ENCODE data around the gene APC.
"Not testable (repeated sequence)": the region's sequence is repeated elsewhere in the genome, so short reads cannot be mapped to it uniquely, and the experiment has no call there.

APC gene

DNA sequence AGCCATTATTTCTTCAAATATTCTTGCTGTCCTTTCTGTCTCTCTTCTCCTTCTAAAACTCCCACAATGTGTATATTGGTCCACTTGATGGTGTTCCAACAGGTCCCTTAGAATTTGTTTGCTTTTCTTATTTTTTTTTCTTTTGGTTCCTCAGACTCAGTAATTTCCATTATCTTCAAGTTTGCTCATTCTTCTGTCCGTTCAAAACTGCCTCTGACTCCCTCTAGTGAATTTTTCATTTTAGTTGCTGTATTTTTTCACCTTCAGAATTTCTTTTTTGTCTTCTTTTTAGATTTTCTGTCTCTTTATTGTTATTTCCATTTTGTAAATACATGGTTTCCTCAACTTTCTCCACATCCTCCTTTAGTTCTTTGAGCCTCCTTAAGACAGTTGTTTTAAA lies 117.0 kb downstream of the APC start:
- H3K4me3 ChIP-seq (ENCODE audit: low read length) = no peak overlapping the region
- no peak overlapping the region for H3K9ac ChIP-seq (ENCODE audit: low read depth, low read length)
- no peaks in the 10 kb centered on the region for H3K4me1 ChIP-seq (ENCODE audit: insufficient read depth, low read length)
- 83% methylated on average over 1 of the region's 1 CpG for WGBS
- no peak overlapping the region for H3K27ac ChIP-seq (ENCODE audit: low read depth, low read length)
- H3K9me3 ChIP-seq (ENCODE audit: insufficient read depth, low read depth, low read length) = no peaks in the 10 kb centered on the region
- peaks cover 22% of the 10 kb centered on the region; the same call in 1 of the 2 replicates for H3K27me3 ChIP-seq (ENCODE audit: insufficient read depth, low read length)
- no peaks in the 10 kb centered on the region for H3K36me3 ChIP-seq (ENCODE audit: insufficient read depth, low read length)

DNA sequence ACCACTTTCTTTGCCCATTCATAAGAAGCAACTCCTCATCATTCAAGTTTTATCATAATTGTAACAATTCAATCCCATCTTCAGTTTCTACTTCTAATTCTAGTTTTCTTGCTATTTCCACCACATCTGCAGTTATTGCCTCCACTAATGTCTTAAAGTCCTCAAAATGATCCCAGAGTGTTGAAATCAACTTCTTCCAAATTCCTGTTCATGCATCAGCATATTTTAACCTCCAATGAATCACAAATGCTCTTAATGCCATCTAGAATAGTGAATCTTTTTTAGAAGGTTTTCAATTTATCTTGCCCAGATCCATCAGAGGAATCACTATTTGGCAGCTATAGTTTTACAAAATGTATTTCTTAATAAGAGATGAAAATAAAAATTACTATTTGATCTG lies 120.2 kb downstream of the APC start:
- no peak overlapping the region for H3K27ac ChIP-seq (ENCODE audit: low read depth, low read length)
- no peak overlapping the region for H3K4me3 ChIP-seq (ENCODE audit: low read length)
- no peak overlapping the region for H3K9ac ChIP-seq (ENCODE audit: low read depth, low read length)
- H3K9me3 ChIP-seq (ENCODE audit: insufficient read depth, low read depth, low read length) = no peaks in the 10 kb centered on the region
- H3K27me3 ChIP-seq (ENCODE audit: insufficient read depth, low read length) = peaks cover 22% of the 10 kb centered on the region; the same call in 1 of the 2 replicates
- H3K36me3 ChIP-seq (ENCODE audit: insufficient read depth, low read length) = peaks cover 4% of the 10 kb centered on the region
- H3K4me1 ChIP-seq (ENCODE audit: insufficient read depth, low read length) = peaks cover 6% of the 10 kb centered on the region

DNA sequence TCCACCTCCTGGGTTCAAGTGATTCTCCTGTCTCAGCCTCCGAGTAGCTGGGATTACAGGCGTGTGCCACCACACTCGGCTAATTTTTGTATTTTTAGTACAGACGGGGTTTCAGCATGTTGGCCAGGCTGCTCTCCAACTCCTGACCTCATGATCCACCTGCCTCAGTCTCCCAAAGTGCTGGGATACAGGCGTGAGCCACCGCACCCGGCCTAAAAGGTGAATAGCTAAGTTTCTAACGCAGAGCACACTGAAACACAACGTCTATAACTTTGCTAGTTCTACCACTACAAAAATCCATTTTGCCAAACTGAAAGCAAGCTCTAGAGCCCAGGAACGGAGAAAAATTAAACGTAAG lies 122.9 kb downstream of the APC start:
- Histone ChIP-seq H3K9ac (ENCODE audit: low read depth, low read length) (peak overlapping the region; percentile 95), H3K4me3 (ENCODE audit: low read length) (peak overlapping the region; percentile 90), H3K36me3 (ENCODE audit: insufficient read depth, low read length) (peaks cover 31% of the 10 kb centered on the region), H3K27ac (ENCODE audit: low read depth, low read length) (peak overlapping the region; percentile 48; the same call in 1 of the 2 replicates), H3K27me3 (ENCODE audit: insufficient read depth, low read length) (peaks cover 21% of the 10 kb centered on the region; the same call in 1 of the 2 replicates)
- H3K9me3 ChIP-seq (ENCODE audit: insufficient read depth, low read depth, low read length); H3K4me1 ChIP-seq (ENCODE audit: insufficient read depth, low read length): not testable (repeated sequence)
- 90% methylated on average over 11 of the region's 11 CpGs for WGBS

DNA sequence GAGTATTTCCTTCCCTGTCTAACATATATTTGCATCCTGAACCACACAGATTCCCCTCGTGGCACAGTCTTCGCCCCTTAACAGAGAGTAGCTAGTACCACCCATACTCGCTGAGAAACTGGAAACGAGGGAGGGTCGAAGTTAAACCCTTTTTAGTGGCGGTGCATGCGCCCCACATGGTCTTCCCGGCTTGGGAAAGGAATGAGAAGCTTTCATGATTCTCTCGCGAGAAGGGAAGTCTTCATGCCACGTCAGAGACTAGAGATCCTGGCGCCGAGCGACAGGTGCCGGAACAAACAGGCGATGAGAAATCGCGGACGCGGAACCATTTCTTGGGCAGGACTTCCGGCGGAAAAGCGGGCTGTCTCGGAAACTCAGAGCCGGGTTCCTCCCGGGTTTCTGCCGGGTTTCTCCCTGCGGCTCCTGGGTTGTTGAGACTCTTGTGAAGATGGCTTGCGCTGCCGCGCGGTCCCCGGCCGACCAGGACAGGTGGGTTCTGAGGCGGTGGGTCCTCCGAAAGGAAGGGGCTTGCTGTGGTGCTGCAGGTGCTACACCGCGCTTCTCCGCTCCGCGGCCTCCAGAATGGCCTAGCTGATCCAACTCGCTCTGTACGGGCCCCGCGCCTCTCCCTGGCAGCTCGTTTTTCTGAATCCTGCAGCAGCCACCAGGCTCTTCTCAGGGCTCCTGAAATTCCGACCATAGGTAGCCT lies 123.4 kb downstream of the APC start, which contains the start of gene SRP19:
Gene SRP19 (plus strand): TSS at position 359 of the 709 bp plus-strand sequence. CDS start 90 bp downstream, at position 449.
- Histone ChIP-seq H3K9ac (ENCODE audit: low read depth, low read length) (peak within 1 kb of the TSS; percentile 95), H3K9me3 (ENCODE audit: insufficient read depth, low read depth, low read length) (no peaks in the 10 kb centered on the region), H3K4me3 (ENCODE audit: low read length) (peak within 1 kb of the TSS; percentile 90), H3K36me3 (ENCODE audit: insufficient read depth, low read length) (peaks cover 36% of the 10 kb centered on the region), H3K27ac (ENCODE audit: low read depth, low read length) (peak within 1 kb of the TSS; percentile 79), H3K4me1 (ENCODE audit: insufficient read depth, low read length) (peaks cover 6% of the 10 kb centered on the region), H3K27me3 (ENCODE audit: insufficient read depth, low read length) (peaks cover 18% of the 10 kb centered on the region; the same call in 1 of the 2 replicates)
- 2% methylated on average over 47 of the region's 47 CpGs for WGBS

DNA sequence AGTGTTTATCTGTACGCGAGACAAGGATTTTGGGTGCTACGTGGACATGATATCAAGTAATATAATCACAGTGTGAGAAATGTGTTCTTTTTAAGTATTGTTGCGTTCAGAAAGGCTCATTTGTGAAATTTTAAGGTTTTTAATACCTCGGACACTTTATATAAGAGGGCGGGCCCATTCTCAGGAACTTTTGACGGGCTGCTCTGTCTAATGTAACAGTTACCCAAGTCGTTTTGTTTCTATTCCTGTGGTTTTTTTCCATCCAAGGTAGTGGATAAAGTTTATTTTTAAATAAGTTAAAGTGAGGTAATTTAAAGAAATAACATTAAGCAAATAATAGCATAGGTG lies 123.9 kb downstream of the APC start:
- H3K4me1 ChIP-seq (ENCODE audit: insufficient read depth, low read length) = peaks cover 6% of the 10 kb centered on the region
- peak overlapping the region; percentile 95 for H3K9ac ChIP-seq (ENCODE audit: low read depth, low read length)
- H3K36me3 ChIP-seq (ENCODE audit: insufficient read depth, low read length) = peaks cover 41% of the 10 kb centered on the region
- under 1% methylated on average over 8 of the region's 8 CpGs for WGBS
- peaks cover 18% of the 10 kb centered on the region; the same call in 1 of the 2 replicates for H3K27me3 ChIP-seq (ENCODE audit: insufficient read depth, low read length)
- peak overlapping the region; percentile 79 for H3K27ac ChIP-seq (ENCODE audit: low read depth, low read length)
- H3K9me3 ChIP-seq (ENCODE audit: insufficient read depth, low read depth, low read length) = no peaks in the 10 kb centered on the region
- H3K4me3 ChIP-seq (ENCODE audit: low read length) = peak overlapping the region; percentile 90

DNA sequence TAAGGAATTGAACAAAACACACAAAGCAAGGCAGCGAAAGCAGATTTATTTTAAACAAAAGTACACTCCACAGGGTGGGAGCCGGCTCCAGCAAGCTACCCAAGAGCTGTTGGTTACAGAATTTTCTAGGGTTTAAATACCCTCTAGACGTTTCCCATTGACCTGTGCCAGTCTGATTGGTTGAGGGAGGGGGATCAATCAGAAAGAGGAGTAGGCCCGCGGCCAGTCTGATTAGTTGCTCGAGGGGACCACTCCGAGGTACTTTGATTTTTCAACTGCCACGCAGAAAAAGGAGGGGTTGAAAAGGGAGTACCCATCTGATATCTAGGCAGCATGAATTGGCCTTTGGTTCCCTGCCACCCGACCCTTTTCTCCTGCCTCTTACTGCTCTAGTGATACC lies 124.4 kb downstream of the APC start:
- peaks cover 6% of the 10 kb centered on the region for H3K4me1 ChIP-seq (ENCODE audit: insufficient read depth, low read length)
- peaks cover 18% of the 10 kb centered on the region; the same call in 1 of the 2 replicates for H3K27me3 ChIP-seq (ENCODE audit: insufficient read depth, low read length)
- peak overlapping the region; percentile 95 for H3K9ac ChIP-seq (ENCODE audit: low read depth, low read length)
- H3K4me3 ChIP-seq (ENCODE audit: low read length) = peak overlapping the region; percentile 90
- H3K9me3 ChIP-seq (ENCODE audit: insufficient read depth, low read depth, low read length) = no peaks in the 10 kb centered on the region
- peaks cover 46% of the 10 kb centered on the region for H3K36me3 ChIP-seq (ENCODE audit: insufficient read depth, low read length)
- H3K27ac ChIP-seq (ENCODE audit: low read depth, low read length) = no peak overlapping the region
- WGBS = 39% methylated on average over 9 of the region's 9 CpGs

DNA sequence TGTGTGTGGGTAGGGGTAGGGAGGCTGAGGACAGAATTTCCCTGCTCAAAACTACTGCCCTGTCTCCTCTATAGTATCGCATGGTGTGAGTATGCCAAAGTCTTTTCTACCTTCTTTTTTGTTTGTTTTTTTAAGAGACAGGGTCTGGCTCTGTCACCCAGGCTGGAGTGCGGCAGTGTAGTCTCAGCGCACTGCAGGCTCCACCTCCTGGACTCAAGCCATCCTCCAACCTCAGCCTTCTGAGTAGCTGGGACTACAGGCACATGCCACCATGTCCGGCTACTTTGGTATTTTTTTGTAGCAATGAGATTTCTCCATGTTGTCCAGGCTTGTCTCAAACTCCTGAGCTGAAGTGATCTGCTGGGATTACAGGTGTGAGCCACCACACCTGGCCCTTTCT lies 125.9 kb downstream of the APC start:
- Histone ChIP-seq H3K36me3 (ENCODE audit: insufficient read depth, low read length) (peaks cover 61% of the 10 kb centered on the region), H3K9ac (ENCODE audit: low read depth, low read length) (no peak overlapping the region), H3K27ac (ENCODE audit: low read depth, low read length) (no peak overlapping the region), H3K9me3 (ENCODE audit: insufficient read depth, low read depth, low read length) (no peaks in the 10 kb centered on the region), H3K27me3 (ENCODE audit: insufficient read depth, low read length) (peaks cover 5% of the 10 kb centered on the region; the same call in 1 of the 2 replicates), H3K4me1 (ENCODE audit: insufficient read depth, low read length) (peaks cover 6% of the 10 kb centered on the region), H3K4me3 (ENCODE audit: low read length) (no peak overlapping the region)
- 94% methylated on average over 3 of the region's 4 CpGs for WGBS

DNA sequence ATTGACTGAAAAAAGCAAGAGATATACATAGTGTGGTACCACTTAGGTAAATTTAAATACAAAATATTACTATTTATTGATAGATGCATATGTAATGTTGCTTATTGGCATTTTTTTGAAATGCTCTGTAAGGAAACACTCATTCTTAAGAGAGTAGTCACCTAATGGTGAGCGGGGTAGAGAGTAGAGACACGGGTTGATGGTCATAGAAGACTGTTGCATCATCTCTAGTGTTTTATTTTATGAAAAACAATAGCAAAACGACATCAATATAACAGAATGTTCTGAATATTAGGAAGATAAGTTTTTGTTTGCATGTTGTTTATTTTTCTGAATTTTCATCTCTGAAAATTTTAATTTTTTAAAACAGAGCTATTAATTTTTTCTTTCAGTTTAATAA lies 127.4 kb downstream of the APC start:
- Histone ChIP-seq H3K4me1 (ENCODE audit: insufficient read depth, low read length) (peaks cover 6% of the 10 kb centered on the region), H3K27me3 (ENCODE audit: insufficient read depth, low read length) (no peaks in the 10 kb centered on the region), H3K27ac (ENCODE audit: low read depth, low read length) (no peak overlapping the region), H3K4me3 (ENCODE audit: low read length) (no peak overlapping the region), H3K36me3 (ENCODE audit: insufficient read depth, low read length) (peaks cover 77% of the 10 kb centered on the region), H3K9me3 (ENCODE audit: insufficient read depth, low read depth, low read length) (no peaks in the 10 kb centered on the region), H3K9ac (ENCODE audit: low read depth, low read length) (no peak overlapping the region)
- WGBS = 98% methylated on average over 3 of the region's 3 CpGs

DNA sequence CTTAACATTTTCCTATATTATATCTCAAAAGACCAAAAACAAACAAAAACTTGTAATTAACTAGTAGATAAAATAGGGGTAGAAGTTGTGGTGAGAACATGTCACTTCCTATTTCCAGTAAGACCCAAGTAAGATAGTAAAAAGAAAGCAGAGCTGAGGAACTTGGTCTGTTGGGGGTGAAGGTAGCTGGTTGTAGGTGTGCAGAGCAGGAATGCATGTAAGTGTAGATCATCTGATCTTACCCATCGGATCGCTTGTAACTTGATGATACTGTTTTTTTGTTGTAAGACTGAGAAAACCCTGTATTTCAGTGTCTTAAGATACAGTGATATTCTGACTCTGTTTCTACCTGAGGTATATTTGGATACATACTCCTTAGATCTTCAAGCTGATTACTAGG lies 129.1 kb downstream of the APC start:
- 100% methylated on average over 2 of the region's 2 CpGs for WGBS
- Histone ChIP-seq H3K4me1 (ENCODE audit: insufficient read depth, low read length) (peaks cover 6% of the 10 kb centered on the region), H3K27ac (ENCODE audit: low read depth, low read length) (no peak overlapping the region), H3K27me3 (ENCODE audit: insufficient read depth, low read length) (no peaks in the 10 kb centered on the region), H3K9ac (ENCODE audit: low read depth, low read length) (no peak overlapping the region), H3K4me3 (ENCODE audit: low read length) (no peak overlapping the region), H3K9me3 (ENCODE audit: insufficient read depth, low read depth, low read length) (no peaks in the 10 kb centered on the region), H3K36me3 (ENCODE audit: insufficient read depth, low read length) (peaks cover 89% of the 10 kb centered on the region)

DNA sequence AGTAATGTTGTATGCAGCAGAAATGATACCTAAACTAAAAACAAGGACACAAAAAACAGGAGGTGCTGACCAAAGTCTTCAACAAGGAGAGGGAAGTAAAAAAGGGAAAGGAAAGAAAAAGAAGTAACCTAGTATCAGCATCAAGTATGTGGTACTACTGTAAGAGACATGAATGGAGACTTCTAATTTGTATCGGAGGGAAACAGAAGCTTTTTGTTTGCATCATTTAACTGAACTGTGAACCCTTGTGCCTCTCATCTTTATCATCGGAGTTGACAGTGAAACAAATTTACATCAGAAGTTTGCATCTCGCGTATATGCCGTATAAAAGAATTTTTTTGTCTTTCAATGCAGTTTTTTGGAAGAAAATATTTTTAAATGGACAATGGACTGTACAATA lies 129.7 kb downstream of the APC start:
- peaks cover 89% of the 10 kb centered on the region for H3K36me3 ChIP-seq (ENCODE audit: insufficient read depth, low read length)
- 96% methylated on average over 5 of the region's 5 CpGs for WGBS

DNA sequence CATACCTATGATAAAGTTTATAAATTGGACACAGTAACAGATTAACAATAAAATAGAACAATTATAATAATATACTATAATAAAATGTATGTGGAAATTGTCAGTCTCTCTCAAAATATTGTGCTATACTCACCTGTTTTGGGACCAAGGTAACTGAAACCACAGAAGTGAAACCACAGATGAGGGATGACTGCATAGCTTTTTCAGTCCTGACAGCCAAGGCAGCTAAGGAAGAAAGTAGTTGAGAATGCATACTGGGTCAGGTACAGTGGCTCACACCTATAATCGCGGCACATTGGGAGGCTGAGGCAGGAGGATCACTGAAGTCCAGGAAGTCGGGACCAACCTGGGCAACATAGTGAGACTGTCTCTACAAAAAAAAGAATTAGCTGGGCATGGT lies 132.3 kb downstream of the APC start:
- H3K27me3 ChIP-seq (ENCODE audit: insufficient read depth, low read length) = no peaks in the 10 kb centered on the region
- no peaks in the 10 kb centered on the region for H3K9me3 ChIP-seq (ENCODE audit: insufficient read depth, low read depth, low read length)
- peaks cover 70% of the 10 kb centered on the region for H3K36me3 ChIP-seq (ENCODE audit: insufficient read depth, low read length)
- H3K27ac ChIP-seq (ENCODE audit: low read depth, low read length) = no peak overlapping the region
- no peak overlapping the region for H3K4me3 ChIP-seq (ENCODE audit: low read length)
- no peak overlapping the region for H3K9ac ChIP-seq (ENCODE audit: low read depth, low read length)
- no peaks in the 10 kb centered on the region for H3K4me1 ChIP-seq (ENCODE audit: insufficient read depth, low read length)
- 95% methylated on average over 3 of the region's 3 CpGs for WGBS

More for the DNA sequence above, 129.7 kb downstream of the APC start:
- Histone ChIP-seq H3K4me1 (ENCODE audit: insufficient read depth, low read length) (peaks cover 2% of the 10 kb centered on the region; the same call in 1 of the 2 replicates), H3K9ac (ENCODE audit: low read depth, low read length) (no peak overlapping the region), H3K9me3 (ENCODE audit: insufficient read depth, low read depth, low read length) (no peaks in the 10 kb centered on the region), H3K27me3 (ENCODE audit: insufficient read depth, low read length) (no peaks in the 10 kb centered on the region), H3K4me3 (ENCODE audit: low read length) (no peak overlapping the region), H3K27ac (ENCODE audit: low read depth, low read length) (no peak overlapping the region)
